Parathyroid adenoma (tissue), 2 donors: ENCODE data around the gene CCL14.
"Not testable (repeated sequence)": the region's sequence is repeated elsewhere in the genome, so short reads cannot be mapped to it uniquely, and the experiment has no call there.

Experiments
- H2AFZ ChIP-seq: fragments of 300-600 bp; sonication (generic); one replicate; pipeline ENCODE4 v1.7.0; 2017; ENCODE audit warnings: antibody characterized with exemption, mild to moderate bottlenecking
- H3K27ac ChIP-seq: fragments of 300-600 bp; sonication (generic); one replicate; pipeline ENCODE4 v1.7.0; 2017
- H3K27me3 ChIP-seq: fragments of 300-600 bp; sonication (generic); one replicate; pipeline ENCODE4 v1.7.0; 2017; ENCODE audit warnings: low read length; ENCODE audit not compliant: control insufficient read depth, insufficient read depth
- H3K36me3 ChIP-seq: fragments of 300-600 bp; sonication (generic); one replicate; pipeline ENCODE4 v1.7.0; 2017; ENCODE audit warnings: low read length; ENCODE audit not compliant: control insufficient read depth, insufficient read depth
- H3K4me1 ChIP-seq: fragments of 300-600 bp; sonication (generic); one replicate; pipeline ENCODE4 v1.7.0; 2017; ENCODE audit warnings: control low read depth
- H3K4me2 ChIP-seq: fragments of 300-600 bp; sonication (generic); one replicate; pipeline ENCODE4 v1.7.0; 2017; ENCODE audit warnings: low read length
- H3K4me3 ChIP-seq: fragments of 300-600 bp; sonication (generic); one replicate; pipeline ENCODE4 v1.7.0; 2017; ENCODE audit warnings: low read depth, low read length
- H3K79me2 ChIP-seq: fragments of 300-600 bp; sonication (generic); one replicate; pipeline ENCODE4 v1.7.0; 2017; ENCODE audit warnings: control low read depth
- H3K9ac ChIP-seq: fragments of 300-600 bp; sonication (generic); one replicate; pipeline ENCODE4 v1.7.0; 2017; ENCODE audit warnings: mild to moderate bottlenecking
- H3K9me3 ChIP-seq: fragments of 300-600 bp; sonication (generic); one replicate; pipeline ENCODE4 v1.7.0; 2017; ENCODE audit warnings: low read length; ENCODE audit not compliant: control insufficient read depth
- CTCF ChIP-seq: fragments of 300-600 bp; sonication (generic); IDR thresholded peaks from one replicate; pipeline ENCODE4 v1.7.0; 2017; ENCODE audit warnings: antibody characterized with exemption, mild to moderate bottlenecking
- donor health status: primary hyperparathyroidism.

The CCL14 gene

GRCh38 chr17:35942588-35943186, 43.8 kb downstream of the CCL14 start:
- Histone ChIP-seq H3K27ac (no peak overlapping the region), H3K27me3 (no peaks in the 10 kb centered on the region), H3K9me3 (no peaks in the 10 kb centered on the region), H3K4me1 (no peaks in the 10 kb centered on the region), H3K4me2 (no peak overlapping the region), H3K9ac (no peak overlapping the region), H2AFZ (no peak overlapping the region), H3K79me2 (no peaks in the 10 kb centered on the region), H3K4me3 (no peak overlapping the region), H3K36me3 (no peaks in the 10 kb centered on the region)
- no peak for TF ChIP-seq CTCF

GRCh38 chr17:35938492-35938891, 48.0 kb downstream of the CCL14 start:
- not testable (repeated sequence) for H3K79me2 ChIP-seq, H2AFZ ChIP-seq, H3K4me2 ChIP-seq, H3K4me3 ChIP-seq, H3K27me3 ChIP-seq, H3K9ac ChIP-seq, H3K27ac ChIP-seq, H3K9me3 ChIP-seq, H3K36me3 ChIP-seq, H3K4me1 ChIP-seq

- H3K4me2 ChIP-seq, result no peak overlapping the region
- H3K4me3 ChIP-seq, result no peak overlapping the region
- no peak overlapping the region for H2AFZ ChIP-seq
- no peaks in the 10 kb centered on the region for H3K4me1 ChIP-seq
- TF ChIP-seq CTCF, result no peak
- H3K27ac ChIP-seq, result no peak overlapping the region
- no peaks in the 10 kb centered on the region for H3K79me2 ChIP-seq
- H3K9me3 ChIP-seq, result no peaks in the 10 kb centered on the region
- no peak overlapping the region for H3K9ac ChIP-seq
- no peaks in the 10 kb centered on the region for H3K27me3 ChIP-seq
- H3K36me3 ChIP-seq, result no peaks in the 10 kb centered on the region
Observed at GRCh38 chr17:35936063-35936462, 50.5 kb downstream of the CCL14 start.

- H3K4me3 ChIP-seq, result no peak overlapping the region
- H2AFZ ChIP-seq, result no peak overlapping the region
- no peaks in the 10 kb centered on the region for H3K79me2 ChIP-seq
- H3K9ac ChIP-seq, result no peak overlapping the region
- no peak overlapping the region for H3K4me2 ChIP-seq
- H3K9me3 ChIP-seq, result no peaks in the 10 kb centered on the region
- H3K4me1 ChIP-seq, result peaks cover 4% of the 10 kb centered on the region
- H3K36me3 ChIP-seq, result no peaks in the 10 kb centered on the region
- no peak for TF ChIP-seq CTCF
- H3K27ac ChIP-seq, result no peak overlapping the region
- H3K27me3 ChIP-seq, result no peaks in the 10 kb centered on the region
Observed at GRCh38 chr17:35934760-35935159, 51.8 kb downstream of the CCL14 start.
